Measurements from ENCODE around the gene HDAC10.

Gene HDAC10

DNA sequence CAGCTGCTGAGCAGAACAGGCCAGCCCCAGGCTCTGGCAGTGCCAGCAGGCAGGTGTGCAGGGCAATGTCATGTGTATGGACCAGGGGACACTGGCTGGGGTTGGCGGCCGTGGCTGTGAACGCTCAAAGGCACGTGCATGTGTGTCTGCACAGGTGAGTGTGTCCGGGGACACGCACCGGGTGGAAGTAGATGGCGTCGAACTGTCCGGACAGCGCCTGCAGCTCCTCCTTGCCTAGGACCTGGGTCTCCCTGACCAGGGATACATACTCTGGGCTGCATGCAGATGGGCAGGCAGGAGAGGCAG, 863 bp downstream of the HDAC10 start:
- TF ChIP-seq, protein P1, sequence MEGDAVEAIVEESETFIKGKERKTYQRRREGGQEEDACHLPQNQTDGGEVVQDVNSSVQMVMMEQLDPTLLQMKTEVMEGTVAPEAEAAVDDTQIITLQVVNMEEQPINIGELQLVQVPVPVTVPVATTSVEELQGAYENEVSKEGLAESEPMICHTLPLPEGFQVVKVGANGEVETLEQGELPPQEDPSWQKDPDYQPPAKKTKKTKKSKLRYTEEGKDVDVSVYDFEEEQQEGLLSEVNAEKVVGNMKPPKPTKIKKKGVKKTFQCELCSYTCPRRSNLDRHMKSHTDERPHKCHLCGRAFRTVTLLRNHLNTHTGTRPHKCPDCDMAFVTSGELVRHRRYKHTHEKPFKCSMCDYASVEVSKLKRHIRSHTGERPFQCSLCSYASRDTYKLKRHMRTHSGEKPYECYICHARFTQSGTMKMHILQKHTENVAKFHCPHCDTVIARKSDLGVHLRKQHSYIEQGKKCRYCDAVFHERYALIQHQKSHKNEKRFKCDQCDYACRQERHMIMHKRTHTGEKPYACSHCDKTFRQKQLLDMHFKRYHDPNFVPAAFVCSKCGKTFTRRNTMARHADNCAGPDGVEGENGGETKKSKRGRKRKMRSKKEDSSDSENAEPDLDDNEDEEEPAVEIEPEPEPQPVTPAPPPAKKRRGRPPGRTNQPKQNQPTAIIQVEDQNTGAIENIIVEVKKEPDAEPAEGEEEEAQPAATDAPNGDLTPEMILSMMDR (IDR thresholded peaks at IDR 0.05; ENCODE audit: extremely low read depth, missing control alignments) = no peak
- no peak for DNase-seq (ENCODE audit: low spot score)

DNA sequence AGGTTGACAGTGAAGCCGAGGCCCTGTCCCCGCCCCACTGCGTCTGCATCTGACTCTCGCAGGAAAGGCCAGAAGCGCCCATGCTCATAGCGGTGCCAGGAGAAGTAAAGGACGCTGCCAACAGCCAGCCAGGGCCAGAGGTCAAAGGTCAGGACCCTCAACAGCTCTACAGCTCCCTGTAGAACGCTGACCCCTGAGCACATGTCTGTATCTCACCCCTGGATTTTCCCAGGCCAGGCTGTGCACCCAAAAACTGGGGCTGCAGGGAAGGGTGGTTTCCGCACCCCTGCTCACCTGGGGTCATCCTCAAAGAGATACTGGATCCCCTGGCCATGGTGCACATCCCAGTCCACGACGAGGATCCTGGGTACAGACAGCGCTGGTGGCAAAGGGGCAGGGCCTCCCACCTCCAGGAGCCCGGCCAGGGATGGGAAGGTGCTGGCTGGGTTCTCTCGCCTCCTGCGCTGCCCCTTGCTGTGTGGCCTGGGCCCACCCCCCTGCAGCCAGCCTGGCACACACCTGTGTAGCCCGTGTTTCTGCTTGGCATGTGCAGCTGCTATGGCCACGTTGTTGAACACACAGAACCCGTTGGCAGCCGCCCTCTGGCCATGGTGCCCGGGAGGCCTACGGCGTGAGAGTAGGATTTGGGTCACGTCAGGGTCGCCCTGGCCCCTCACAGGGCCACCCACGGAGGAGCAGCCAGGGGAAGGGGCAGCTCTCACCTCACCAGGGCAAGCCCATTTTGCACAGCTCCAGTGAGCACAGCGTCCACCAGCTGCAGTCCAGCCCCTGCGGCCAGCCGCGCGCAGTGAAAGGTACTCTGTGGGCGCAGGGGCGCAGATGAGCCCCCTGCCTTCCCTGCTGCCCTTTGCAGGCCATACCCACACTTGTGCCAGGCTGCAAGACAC, 1.5 kb downstream of the HDAC10 start:
- TF ChIP-seq, protein P1 (IDR thresholded peaks at IDR 0.05; ENCODE audit: extremely low read depth, missing control alignments) = no peak
- DNase-seq (ENCODE audit: low spot score) = no peak

DNA sequence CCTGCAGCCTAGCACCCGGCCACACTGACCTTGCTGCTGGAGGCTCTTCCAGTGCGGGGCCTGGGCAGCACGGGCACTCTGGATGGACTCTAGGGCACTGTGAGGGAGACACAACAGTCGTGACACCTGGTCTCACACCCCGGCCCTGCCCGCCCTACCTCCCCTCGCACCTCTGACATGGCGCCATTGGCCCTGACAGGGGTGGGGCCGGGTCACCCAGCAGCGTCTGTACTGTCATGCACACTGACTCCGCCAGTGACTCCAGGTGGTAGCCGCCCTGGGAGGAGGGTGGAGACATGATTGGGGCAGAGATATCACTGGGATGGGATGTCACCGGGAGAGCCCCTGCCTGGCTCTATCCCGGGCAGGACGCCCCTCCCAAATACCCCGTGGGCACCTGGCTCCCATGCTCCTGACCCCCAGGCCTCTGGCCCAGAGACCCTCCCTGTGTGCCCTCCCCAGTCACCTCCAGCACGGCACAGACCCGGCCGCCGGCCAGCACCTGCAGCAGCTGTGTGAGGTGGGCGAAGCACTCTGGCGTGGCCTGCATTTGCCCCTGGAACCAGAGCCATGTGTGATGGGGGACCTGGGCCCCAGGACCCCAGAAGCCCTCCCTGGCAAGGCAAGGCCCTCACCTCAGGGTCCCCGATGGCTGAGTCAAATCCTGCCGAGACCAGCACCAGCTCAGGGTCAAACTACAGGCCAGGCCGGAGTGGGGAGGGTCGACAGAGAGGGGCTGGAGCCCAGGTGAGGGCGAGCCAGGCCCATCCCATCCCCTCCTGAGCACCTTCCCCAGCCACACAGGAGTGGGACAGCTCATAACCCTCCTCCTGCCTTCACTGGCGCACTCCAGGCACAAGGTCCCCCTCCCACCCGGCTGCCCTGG, 2.6 kb downstream of the HDAC10 start:
- no peak for DNase-seq (ENCODE audit: low spot score)
- TF ChIP-seq, protein P1 (IDR thresholded peaks at IDR 0.05; ENCODE audit: extremely low read depth, missing control alignments) = no peak

- TF ChIP-seq, protein P1 (IDR thresholded peaks at IDR 0.05; ENCODE audit: extremely low read depth, missing control alignments) = no peak
- peak; percentile 75 for DNase-seq (ENCODE audit: low spot score)
Observed at GRCh38 chr22:50247748-50248147, 3.3 kb downstream of the HDAC10 start.

DNA sequence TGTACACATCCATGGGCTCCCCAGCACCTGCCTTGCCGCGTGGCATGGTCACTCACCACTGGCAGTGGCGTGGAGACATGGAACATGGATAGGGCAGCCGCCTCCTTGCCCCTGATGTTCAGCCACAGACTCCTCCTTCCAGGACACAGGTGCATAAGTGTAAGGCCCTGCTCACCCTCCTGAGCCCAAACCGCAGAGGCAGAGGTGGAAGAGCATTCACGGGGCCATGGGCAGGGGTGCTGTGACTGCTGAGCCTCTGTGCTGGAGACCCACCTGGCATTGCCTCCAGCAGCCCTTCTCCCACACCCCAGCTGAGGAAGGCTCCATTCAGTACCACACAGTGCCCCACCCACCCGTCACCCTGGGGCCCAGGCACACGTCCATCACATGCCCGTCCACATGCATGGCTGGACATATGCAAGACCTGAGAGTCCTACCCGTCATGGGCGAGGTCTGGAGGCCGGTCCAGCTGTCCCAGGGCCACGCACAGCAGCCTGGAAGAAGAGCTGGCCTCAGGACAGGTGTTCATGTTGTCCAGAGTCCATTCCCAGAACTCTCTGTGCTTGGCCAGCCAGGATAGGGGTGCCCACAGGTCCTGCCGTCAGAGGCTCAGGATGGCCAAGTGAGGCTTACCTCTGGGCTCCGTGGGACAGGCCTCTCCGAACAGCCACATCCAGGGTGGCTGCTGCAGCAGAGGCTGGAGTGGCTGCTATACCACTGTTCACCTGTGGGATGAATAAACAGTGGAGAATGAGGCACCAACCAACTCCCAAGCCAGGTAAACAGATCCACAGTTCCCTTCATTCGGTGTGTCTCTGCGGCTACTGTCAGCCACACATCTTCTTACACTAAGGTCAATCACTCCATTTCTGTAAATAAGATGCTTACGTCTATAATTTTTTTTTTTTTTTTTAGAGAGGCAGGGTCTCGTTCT, 4.6 kb downstream of the HDAC10 start:
- TF ChIP-seq, protein P1 (IDR thresholded peaks at IDR 0.05; ENCODE audit: extremely low read depth, missing control alignments) = no peak
- DNase-seq (ENCODE audit: low spot score) = no peak

- TF ChIP-seq, protein P1 (IDR thresholded peaks at IDR 0.05; ENCODE audit: extremely low read depth, missing control alignments) = no peak
- DNase-seq (ENCODE audit: low spot score) = no peak
Observed at GRCh38 chr22:50245214-50246072, 5.6 kb downstream of the HDAC10 start.
